GM21423 (cell line): ENCODE data around the gene FABP3.

Source experiments
- ATAC-seq: cut with Tn5 transposase; IDR thresholded peaks from one replicate; pipeline ENCODE4 v1.9.1; 2021; ENCODE audit warnings: mild to moderate bottlenecking, moderate library complexity; ENCODE audit not compliant: unreplicated experiment

The FABP3 gene

DNA sequence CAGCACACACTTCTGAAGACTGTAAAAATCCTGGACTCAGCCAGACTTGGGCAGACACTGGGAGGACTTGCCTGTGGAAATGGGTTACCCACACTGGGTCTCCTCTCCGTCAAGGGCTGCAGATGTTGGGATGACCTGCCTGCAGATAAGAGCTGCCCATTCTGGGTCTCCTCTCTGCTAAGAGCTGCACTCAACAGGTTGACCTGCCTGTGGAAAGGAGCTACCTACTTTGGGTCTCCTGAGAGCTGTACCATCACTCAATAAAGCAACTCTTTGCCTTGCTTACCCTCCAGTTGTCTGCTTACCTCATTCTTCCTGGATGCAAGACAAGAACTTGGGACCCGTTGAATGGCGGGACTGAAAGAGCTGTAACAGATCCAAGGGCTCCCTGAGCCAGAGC is 47.9 kb downstream of the FABP3 start:
- ATAC-seq, result no peak

DNA sequence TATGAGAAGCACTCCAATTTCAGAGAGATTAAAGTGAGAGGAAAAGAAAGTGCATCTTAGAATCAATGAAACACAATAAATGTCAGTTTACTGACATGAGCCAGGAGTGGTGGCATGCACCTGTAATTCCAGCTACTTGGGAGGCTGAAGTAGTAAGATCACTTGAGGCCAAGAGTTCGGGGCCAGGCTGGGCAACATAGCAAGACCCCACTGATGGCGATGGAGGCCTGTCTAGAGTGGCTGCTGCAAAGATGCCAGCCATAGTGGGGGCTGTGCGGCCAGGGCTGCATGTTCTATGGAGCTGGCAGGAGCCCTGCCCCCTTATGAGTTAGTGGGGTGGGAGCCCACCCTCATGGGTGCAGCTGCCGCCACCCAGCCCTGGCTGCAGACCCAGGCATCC is 48.8 kb downstream of the FABP3 start:
- ATAC-seq, result no peak

DNA sequence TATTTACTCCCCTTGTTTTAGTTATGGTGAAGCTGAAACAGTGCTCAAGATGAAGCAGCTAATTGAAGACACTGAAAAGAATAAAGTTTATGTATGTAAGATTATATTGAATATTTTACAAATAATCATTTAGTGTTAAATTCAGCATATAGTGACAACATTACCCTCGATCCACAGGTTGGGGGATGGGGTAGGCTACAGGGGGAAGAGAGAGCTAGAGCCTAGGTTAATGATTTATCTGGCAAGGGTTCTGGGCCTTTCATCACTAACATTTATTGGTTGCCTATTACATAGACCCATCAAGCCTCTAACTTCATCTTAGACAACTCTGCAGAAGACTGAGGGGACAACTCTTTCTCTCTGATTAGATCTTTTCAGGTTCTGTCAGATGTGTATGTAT is 54.7 kb downstream of the FABP3 start:
- no peak for ATAC-seq

DNA sequence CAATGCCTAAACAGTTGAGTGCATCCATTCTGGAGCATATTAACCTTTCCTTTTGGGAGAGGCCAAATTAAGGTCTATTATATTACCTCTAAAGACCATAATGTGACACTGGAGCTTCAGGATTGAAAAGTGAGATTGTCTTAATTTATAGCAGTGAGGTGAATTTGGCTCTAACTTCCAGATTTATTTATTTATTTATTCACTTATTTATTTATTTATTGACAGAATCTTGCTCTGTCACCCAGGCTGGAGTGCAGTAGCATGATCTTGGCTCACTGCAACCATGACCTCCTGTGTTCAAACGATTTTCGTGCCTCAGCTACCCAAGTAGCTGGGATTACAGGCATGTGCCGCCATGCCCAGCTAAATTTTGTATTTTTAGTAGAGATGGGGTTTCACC is 57.0 kb downstream of the FABP3 start:
- ATAC-seq, result no peak
